ENCODE results near the gene NCKAP5. TPM values are rescaled to one million over a fixed set of nuclear protein-coding genes. Genes with fewer than 3 reads are reported as not detected.

Gene NCKAP5
- total and polyA plus RNA-seq, 2 of the 8 experiments (the other 6 are each of a cell fraction or from before 2014, with no cell fraction given) = 0.27 to 0.86 TPM

DNA sequence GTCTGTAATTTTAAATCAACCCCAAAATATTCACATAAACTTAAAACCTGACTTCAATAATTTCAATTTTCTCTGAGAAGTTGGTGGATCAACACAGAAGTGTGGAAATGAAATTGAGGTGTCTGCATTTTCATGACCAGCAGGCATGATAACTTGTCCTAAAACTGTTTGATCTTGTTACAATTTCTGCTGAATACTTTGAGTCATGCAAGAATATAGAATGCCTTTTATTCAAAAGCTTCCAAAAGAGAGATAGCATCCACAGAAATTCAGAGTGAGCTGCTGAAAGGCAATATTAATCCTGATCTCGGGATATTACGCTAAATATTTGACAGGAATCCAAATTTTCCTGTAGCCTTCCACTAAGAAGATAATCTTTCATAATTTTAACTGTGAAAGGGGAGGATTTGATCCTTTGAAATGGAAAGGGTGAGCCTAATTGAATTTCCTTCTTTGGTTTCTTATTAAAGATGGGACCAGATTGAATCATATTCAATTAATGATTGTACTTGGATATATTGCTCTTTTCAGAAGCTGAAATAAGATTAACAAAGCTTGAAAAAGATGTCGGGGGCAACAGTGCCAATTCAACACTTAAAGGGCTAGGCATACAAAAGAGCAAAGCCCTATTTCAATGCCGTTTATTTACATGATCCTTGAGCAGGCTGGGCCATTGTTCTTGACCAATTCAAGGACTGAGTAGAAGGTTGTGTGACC is 129.3 kb downstream of the NCKAP5 start:
- no peak overlapping the region for H2BK120ac ChIP-seq (replicated peaks; ENCODE audit: low read depth, low read length)
- H3K23ac ChIP-seq (ENCODE audit: insufficient read length) = no peak overlapping the region
- H3K27ac ChIP-seq (ENCODE audit: low read depth, low read length) = no peak overlapping the region
- 90% methylated on average over 4 of the region's 4 CpGs; no CpG with 5 or more reads in 1 of the 2 experiments for WGBS, 2 experiments (ENCODE audit: extremely low coverage in 1 of 2, insufficient coverage in 1 of 2, insufficient read length in 1 of 2, insufficient replicate concordance in 2 of 2, low coverage in 1 of 2, low lambda C conversion rate in 2 of 2, missing lambda C conversion rate in 1 of 2)
- H3K9me3 ChIP-seq (ENCODE audit: insufficient read depth in 2 of 2, low read depth in 1 of 2, low read length in 1 of 2) = no peaks in the 10 kb centered on the region
- H2BK20ac ChIP-seq (ENCODE audit: low read length) = no peak overlapping the region
- H2AK5ac ChIP-seq (ENCODE audit: low read depth, low read length) = no peak overlapping the region
- H2BK12ac ChIP-seq (ENCODE audit: low read depth, low read length) = no peak overlapping the region
- FAIRE-seq (no peak), DNase-seq (ENCODE audit: low read depth in 1 of 2, low spot score in 2 of 2) (no peak)
- H2AFZ ChIP-seq (ENCODE audit: low read length) = no peak overlapping the region
- no peak overlapping the region for H3K4ac ChIP-seq (replicated peaks; ENCODE audit: insufficient read length, low read depth, low read length)
- H4K5ac ChIP-seq (ENCODE audit: insufficient read length, low read depth, low read length) = no peak overlapping the region
- no peak overlapping the region for H4K91ac ChIP-seq (replicated peaks; ENCODE audit: insufficient read length, low read length)
- H3K18ac ChIP-seq (ENCODE audit: extremely low read depth, low read length) = no peak overlapping the region
- no peaks in the 10 kb centered on the region for H4K20me1 ChIP-seq (replicated peaks in 1 of 2; ENCODE audit: control insufficient read depth in 1 of 2, insufficient read depth in 2 of 2, low read length in 2 of 2)
- H4K8ac ChIP-seq (ENCODE audit: extremely low read depth, insufficient read depth, low read length) = no peak overlapping the region
- CTCF ChIA-PET (ENCODE audit: partially characterized antibody) = interaction anchor here (0.8 kb wide), 1 partner anchor 10 kb away, joined by 3 read pairs; no protein-coding TSS in a partner anchor
- no peak overlapping the region for H3K14ac ChIP-seq (ENCODE audit: insufficient read length)
- H3K23me2 ChIP-seq (ENCODE audit: low read depth, low read length) = no peaks in the 10 kb centered on the region
- H2BK5ac ChIP-seq (ENCODE audit: low read depth, low read length) = no peak overlapping the region
- H3K56ac ChIP-seq (replicated peaks; ENCODE audit: insufficient read length, low read depth, low read length) = no peak overlapping the region
- POLR2A ChIA-PET (ENCODE audit: partially characterized antibody) = no interaction called here
- H3K9ac ChIP-seq (replicated peaks in 1 of 4; ENCODE audit: extremely low read depth in 1 of 4, low read depth in 3 of 4, low read length in 3 of 4) = no peak overlapping the region
- H3K4me3 ChIP-seq (ENCODE audit: extremely low read depth in 1 of 4, insufficient read depth in 2 of 4, low read depth in 3 of 4, low read length in 4 of 4) = no peak overlapping the region
- H3K36me3 ChIP-seq (ENCODE audit: control insufficient read depth in 2 of 4, insufficient read depth in 4 of 4, low read length in 3 of 4) = no peaks in the 10 kb centered on the region
- no peaks in the 10 kb centered on the region for H3K4me1 ChIP-seq (replicated peaks in 1 of 4; ENCODE audit: control insufficient read depth in 3 of 4, insufficient read depth in 4 of 4, low read length in 3 of 4)
- H3K27me3 ChIP-seq (replicated peaks in 1 of 4; ENCODE audit: control insufficient read depth in 3 of 4, extremely low read depth in 1 of 4, insufficient read depth in 3 of 4, low read length in 3 of 4) = peaks cover 0 to 1% (median 0%) of the 10 kb centered on the region in 4 experiments; a peak in 1 of 7 replicates
- H3K79me1 ChIP-seq (ENCODE audit: low read depth, low read length) = no peaks in the 10 kb centered on the region
- H2BK15ac ChIP-seq (ENCODE audit: low read length) = no peak overlapping the region
- H3K4me2 ChIP-seq (ENCODE audit: insufficient read depth in 1 of 2, low read depth in 2 of 2, low read length in 2 of 2) = no peak overlapping the region
- no peaks in the 10 kb centered on the region for H3K79me2 ChIP-seq (ENCODE audit: control insufficient read depth in 1 of 2, insufficient read depth in 2 of 2, low read length in 2 of 2)
- TF ChIP-seq, protein P1, sequence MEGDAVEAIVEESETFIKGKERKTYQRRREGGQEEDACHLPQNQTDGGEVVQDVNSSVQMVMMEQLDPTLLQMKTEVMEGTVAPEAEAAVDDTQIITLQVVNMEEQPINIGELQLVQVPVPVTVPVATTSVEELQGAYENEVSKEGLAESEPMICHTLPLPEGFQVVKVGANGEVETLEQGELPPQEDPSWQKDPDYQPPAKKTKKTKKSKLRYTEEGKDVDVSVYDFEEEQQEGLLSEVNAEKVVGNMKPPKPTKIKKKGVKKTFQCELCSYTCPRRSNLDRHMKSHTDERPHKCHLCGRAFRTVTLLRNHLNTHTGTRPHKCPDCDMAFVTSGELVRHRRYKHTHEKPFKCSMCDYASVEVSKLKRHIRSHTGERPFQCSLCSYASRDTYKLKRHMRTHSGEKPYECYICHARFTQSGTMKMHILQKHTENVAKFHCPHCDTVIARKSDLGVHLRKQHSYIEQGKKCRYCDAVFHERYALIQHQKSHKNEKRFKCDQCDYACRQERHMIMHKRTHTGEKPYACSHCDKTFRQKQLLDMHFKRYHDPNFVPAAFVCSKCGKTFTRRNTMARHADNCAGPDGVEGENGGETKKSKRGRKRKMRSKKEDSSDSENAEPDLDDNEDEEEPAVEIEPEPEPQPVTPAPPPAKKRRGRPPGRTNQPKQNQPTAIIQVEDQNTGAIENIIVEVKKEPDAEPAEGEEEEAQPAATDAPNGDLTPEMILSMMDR (IDR thresholded peaks at IDR 0.05; ENCODE audit: control extremely low read depth in 1 of 3, insufficient read depth in 1 of 3, low read depth in 1 of 3, low read length in 3 of 3) = no peak
- TF ChIP-seq ATF3 (IDR thresholded peaks at IDR 0.05; ENCODE audit: insufficient read depth, low read depth, low read length) (no peak), SAP30 (IDR thresholded peaks at IDR 0.05; ENCODE audit: insufficient read depth, insufficient replicate concordance, low read length) (no peak), RBBP5 (IDR thresholded peaks at IDR 0.05; ENCODE audit: borderline replicate concordance, low read depth, low read length) (no peak), CHD2 (IDR thresholded peaks at IDR 0.05; ENCODE audit: low read length) (no peak), JUND (IDR thresholded peaks at IDR 0.05; ENCODE audit: low read length) (no peak), PHF8 (conservative IDR thresholded peaks at IDR 0.05; ENCODE audit: low read depth, low read length) (no peak), CTBP2 (IDR thresholded peaks at IDR 0.05; ENCODE audit: borderline replicate concordance, insufficient read depth, insufficient read length, low read length) (no peak), CBX5 (IDR thresholded peaks at IDR 0.05; ENCODE audit: low read depth, low read length) (no peak)
